ENCODE data around the gene SLC35F3. TPM values are rescaled to one million over a fixed set of nuclear protein-coding genes. Genes with fewer than 3 reads are reported as not detected.

Gene SLC35F3
- total RNA-seq, 4 donors from 2014 or later, result 0.82 TPM; not detected in 3

DNA sequence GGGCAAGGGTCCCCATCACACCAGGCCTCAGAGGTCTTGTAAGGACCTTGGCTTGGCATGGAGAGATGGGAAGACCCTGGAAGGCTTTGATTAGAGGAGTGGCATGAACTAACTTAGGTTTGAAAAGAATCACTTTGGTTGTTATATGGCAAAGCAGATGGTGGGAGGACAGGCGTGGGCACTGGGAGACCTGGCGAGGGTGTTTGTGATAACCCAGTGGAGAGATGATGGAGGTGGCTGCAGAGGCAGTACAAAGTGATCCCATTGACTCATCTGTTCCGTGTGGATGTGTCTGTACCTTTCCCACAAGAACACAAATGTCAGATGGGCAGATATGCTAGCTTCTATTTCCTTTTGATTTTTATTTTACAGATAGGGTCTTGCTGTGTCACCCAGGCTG, 168.3 kb downstream of the SLC35F3 start:
- DNase-seq (no peak), ATAC-seq (no peak)
- H3K4me3 ChIP-seq, result no peak overlapping the region
- no peaks in the 10 kb centered on the region for H3K4me1 ChIP-seq
- no peaks in the 10 kb centered on the region for H3K36me3 ChIP-seq
- intact Hi-C loops (cut with DNase I; ENCODE audit: low total_unique reads) (no loop called here), in situ Hi-C loops (cut with MboI; ENCODE audit: low sequenced_read_pairs in 4 of 4) (no loop called here)
- H3K9me3 ChIP-seq, result no peaks in the 10 kb centered on the region
- no peak overlapping the region for H3K27ac ChIP-seq
- TF ChIP-seq POLR2A (IDR thresholded peaks at IDR 0.05), result no peak
- TF ChIP-seq, protein P1, sequence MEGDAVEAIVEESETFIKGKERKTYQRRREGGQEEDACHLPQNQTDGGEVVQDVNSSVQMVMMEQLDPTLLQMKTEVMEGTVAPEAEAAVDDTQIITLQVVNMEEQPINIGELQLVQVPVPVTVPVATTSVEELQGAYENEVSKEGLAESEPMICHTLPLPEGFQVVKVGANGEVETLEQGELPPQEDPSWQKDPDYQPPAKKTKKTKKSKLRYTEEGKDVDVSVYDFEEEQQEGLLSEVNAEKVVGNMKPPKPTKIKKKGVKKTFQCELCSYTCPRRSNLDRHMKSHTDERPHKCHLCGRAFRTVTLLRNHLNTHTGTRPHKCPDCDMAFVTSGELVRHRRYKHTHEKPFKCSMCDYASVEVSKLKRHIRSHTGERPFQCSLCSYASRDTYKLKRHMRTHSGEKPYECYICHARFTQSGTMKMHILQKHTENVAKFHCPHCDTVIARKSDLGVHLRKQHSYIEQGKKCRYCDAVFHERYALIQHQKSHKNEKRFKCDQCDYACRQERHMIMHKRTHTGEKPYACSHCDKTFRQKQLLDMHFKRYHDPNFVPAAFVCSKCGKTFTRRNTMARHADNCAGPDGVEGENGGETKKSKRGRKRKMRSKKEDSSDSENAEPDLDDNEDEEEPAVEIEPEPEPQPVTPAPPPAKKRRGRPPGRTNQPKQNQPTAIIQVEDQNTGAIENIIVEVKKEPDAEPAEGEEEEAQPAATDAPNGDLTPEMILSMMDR (IDR thresholded peaks at IDR 0.05 in 4 of 5, conservative IDR thresholded peaks at IDR 0.05 in 1 of 5), result no peak
- no peaks in the 10 kb centered on the region for H3K27me3 ChIP-seq

DNA sequence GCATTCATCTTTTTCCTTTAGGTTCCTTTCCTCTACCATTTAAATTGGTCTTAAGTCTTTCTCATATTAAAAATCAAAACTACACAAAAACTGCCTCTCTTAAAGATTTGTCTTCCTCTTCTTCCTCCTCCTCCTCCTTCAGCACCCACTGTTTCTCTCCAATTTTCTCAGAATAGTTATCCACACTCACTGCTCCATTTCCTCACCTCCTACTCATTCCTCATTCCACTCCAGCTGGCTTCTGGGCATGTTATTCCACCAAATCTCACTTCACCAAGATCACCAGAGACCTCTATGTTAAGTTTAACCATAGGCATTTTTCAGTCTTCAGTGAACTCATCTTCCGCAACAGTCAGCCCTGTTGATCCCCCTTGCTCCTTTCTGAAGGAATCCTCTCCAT, 173.7 kb downstream of the SLC35F3 start:
- intact Hi-C loops (cut with DNase I; ENCODE audit: low total_unique reads) (no loop called here), in situ Hi-C loops (cut with MboI; ENCODE audit: low sequenced_read_pairs in 4 of 4) (no loop called here)
- no peak for TF ChIP-seq POLR2A (IDR thresholded peaks at IDR 0.05)
- TF ChIP-seq, protein P1 (IDR thresholded peaks at IDR 0.05 in 4 of 5, conservative IDR thresholded peaks at IDR 0.05 in 1 of 5), result no peak
- ATAC-seq (no peak), DNase-seq (no peak)
- Histone ChIP-seq H3K4me1 (no peaks in the 10 kb centered on the region), H3K9me3 (no peaks in the 10 kb centered on the region), H3K27ac (no peak overlapping the region), H3K27me3 (no peaks in the 10 kb centered on the region), H3K36me3 (no peaks in the 10 kb centered on the region), H3K4me3 (no peak overlapping the region)

DNA sequence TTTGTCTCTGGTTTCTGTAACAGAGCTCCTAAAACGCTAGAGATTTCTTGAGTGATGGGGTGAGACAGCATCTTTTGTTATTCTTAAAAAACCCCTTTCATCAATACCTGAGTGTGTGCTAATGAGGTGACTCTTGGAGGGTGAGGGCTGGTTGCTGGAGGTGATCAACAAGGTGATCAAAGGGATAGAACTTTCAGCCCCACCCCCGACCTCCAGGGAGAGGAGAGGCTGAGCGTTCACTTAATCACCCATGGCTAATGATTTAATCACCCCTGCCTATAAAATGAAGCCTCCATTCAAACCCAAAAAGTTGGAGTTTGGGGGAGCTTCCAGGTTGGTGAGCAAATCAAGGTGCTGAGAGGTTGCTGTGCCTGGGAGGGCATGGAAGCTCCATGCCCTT, 175.4 kb downstream of the SLC35F3 start:
- Histone ChIP-seq H3K9me3 (no peaks in the 10 kb centered on the region), H3K27me3 (no peaks in the 10 kb centered on the region), H3K36me3 (no peaks in the 10 kb centered on the region), H3K4me3 (no peak overlapping the region), H3K4me1 (no peaks in the 10 kb centered on the region), H3K27ac (no peak overlapping the region)
- no peak for TF ChIP-seq POLR2A (IDR thresholded peaks at IDR 0.05)
- TF ChIP-seq, protein P1 (IDR thresholded peaks at IDR 0.05 in 4 of 5, conservative IDR thresholded peaks at IDR 0.05 in 1 of 5), result no peak
- in situ Hi-C loops (cut with MboI; ENCODE audit: low sequenced_read_pairs in 4 of 4), result no loop called here
- intact Hi-C loops (cut with DNase I; ENCODE audit: low total_unique reads), result no loop called here
- no peak for ATAC-seq
- no peak for DNase-seq

DNA sequence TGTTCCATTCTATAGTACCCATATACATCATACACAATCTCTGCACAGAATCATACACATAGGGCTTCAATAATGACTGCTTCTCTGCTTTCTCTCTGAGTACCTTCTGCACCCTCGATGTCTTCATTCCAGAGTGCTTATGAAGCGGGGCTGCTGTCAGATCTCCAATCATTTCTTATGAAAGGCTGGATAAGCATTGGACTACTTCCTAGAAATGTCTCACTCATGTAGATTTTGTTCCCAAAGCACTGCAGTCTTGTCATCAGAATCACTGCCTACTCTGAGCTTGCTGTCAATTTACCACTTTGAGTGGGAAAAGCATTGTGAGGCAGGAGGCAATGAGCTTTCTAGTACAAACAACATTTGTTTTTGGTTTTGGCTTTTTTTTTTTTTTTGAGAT, 179.0 kb downstream of the SLC35F3 start:
- in situ Hi-C loops (cut with MboI; ENCODE audit: low sequenced_read_pairs in 4 of 4), result no loop called here
- ATAC-seq (no peak), DNase-seq (no peak)
- Histone ChIP-seq H3K36me3 (no peaks in the 10 kb centered on the region), H3K4me3 (no peak overlapping the region), H3K27me3 (no peaks in the 10 kb centered on the region), H3K4me1 (no peaks in the 10 kb centered on the region), H3K27ac (no peak overlapping the region), H3K9me3 (no peaks in the 10 kb centered on the region)
- intact Hi-C loops (cut with DNase I; ENCODE audit: low total_unique reads), result no loop called here
- TF ChIP-seq POLR2A (IDR thresholded peaks at IDR 0.05), result no peak
- TF ChIP-seq, protein P1 (IDR thresholded peaks at IDR 0.05 in 4 of 5, conservative IDR thresholded peaks at IDR 0.05 in 1 of 5), result no peak

DNA sequence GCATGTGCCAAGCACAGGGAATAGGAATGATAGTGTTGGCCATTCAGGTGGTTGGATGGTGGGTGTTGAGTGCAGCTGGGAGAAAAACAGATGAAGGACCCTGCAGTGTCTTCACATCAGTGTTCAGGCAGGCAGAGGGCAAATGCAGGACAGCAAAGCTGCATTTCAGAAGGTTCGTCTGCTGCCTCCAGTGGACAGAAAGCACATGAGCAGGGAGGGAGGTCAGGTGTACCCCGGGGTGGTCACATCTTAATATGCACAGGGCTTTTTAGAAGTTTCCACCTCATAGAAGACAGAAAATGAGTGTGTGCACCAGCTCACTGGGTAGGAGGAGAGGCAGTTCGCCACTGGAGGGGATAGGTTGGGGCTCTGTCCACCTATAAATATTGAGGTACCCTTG, 184.9 kb downstream of the SLC35F3 start:
- Histone ChIP-seq H3K36me3 (no peaks in the 10 kb centered on the region), H3K9me3 (no peaks in the 10 kb centered on the region), H3K4me3 (no peak overlapping the region), H3K4me1 (no peaks in the 10 kb centered on the region), H3K27me3 (no peaks in the 10 kb centered on the region), H3K27ac (no peak overlapping the region)
- DNase-seq (no peak), ATAC-seq (no peak)
- intact Hi-C loops (cut with DNase I; ENCODE audit: low total_unique reads) (no loop called here), in situ Hi-C loops (cut with MboI; ENCODE audit: low sequenced_read_pairs in 4 of 4) (no loop called here)
- TF ChIP-seq, protein P1 (IDR thresholded peaks at IDR 0.05 in 4 of 5, conservative IDR thresholded peaks at IDR 0.05 in 1 of 5), result no peak
